ENCODE results near the gene ZNF346. TPM values are rescaled to one million over a fixed set of nuclear protein-coding genes. Genes with fewer than 3 reads are reported as not detected.

The ZNF346 gene
- total RNA-seq, 3 donors from 2014 or later (not counting 1 experiment from before 2014, with no cell fraction given): 20.2 to 27.9 (median 21.6) TPM

DNA sequence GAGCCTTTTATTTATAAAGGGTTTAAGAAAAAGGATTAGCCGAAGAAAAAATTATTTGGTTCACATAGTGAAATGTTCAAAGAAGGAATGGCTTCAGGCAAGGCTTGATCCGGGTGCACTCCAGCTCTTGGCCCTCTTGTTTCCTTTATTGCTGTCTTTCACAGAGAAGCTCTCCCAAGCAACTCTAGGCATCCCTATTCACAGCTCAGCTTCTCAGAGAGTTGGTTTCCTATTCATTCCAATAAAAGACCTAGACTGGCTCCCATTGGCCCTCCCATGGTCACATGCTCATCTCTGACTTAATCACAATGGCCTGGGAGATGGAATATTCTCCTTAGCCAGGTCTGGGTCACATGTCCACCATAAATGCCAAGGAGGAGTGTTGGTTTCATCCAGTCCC is 54.8 kb downstream of the ZNF346 start:
- Histone ChIP-seq H3K27ac (ENCODE audit: low read length) (no peak overlapping the region), H3K4me3 (ENCODE audit: low read length) (no peak overlapping the region), H3K36me3 (ENCODE audit: control insufficient read depth, insufficient read depth, low read length) (no peaks in the 10 kb centered on the region), H3K27me3 (ENCODE audit: control insufficient read depth, insufficient read depth, low read length) (no peaks in the 10 kb centered on the region), H3K4me1 (ENCODE audit: control insufficient read depth, insufficient read depth, low read length) (no peaks in the 10 kb centered on the region), H3K9me3 (ENCODE audit: control insufficient read depth, insufficient read depth, low read length) (no peaks in the 10 kb centered on the region)
- 98% methylated on average over 2 of the region's 2 CpGs for WGBS (ENCODE audit: insufficient coverage)
- no peak overlapping the region for H3K4me3 Mint-ChIP-seq
- DNase-seq (no peak), ATAC-seq (no peak)
- no peaks in the 10 kb centered on the region for H3K9me3 Mint-ChIP-seq
- no peak overlapping the region for H3K27ac Mint-ChIP-seq
- no peaks in the 10 kb centered on the region for H3K27me3 Mint-ChIP-seq (ENCODE audit: low read depth in 2 of 2)
- no peaks in the 10 kb centered on the region for H3K4me1 Mint-ChIP-seq
- intact Hi-C loops (cut with micrococcal nuclease): no loop called here
- TF ChIP-seq, protein P1, sequence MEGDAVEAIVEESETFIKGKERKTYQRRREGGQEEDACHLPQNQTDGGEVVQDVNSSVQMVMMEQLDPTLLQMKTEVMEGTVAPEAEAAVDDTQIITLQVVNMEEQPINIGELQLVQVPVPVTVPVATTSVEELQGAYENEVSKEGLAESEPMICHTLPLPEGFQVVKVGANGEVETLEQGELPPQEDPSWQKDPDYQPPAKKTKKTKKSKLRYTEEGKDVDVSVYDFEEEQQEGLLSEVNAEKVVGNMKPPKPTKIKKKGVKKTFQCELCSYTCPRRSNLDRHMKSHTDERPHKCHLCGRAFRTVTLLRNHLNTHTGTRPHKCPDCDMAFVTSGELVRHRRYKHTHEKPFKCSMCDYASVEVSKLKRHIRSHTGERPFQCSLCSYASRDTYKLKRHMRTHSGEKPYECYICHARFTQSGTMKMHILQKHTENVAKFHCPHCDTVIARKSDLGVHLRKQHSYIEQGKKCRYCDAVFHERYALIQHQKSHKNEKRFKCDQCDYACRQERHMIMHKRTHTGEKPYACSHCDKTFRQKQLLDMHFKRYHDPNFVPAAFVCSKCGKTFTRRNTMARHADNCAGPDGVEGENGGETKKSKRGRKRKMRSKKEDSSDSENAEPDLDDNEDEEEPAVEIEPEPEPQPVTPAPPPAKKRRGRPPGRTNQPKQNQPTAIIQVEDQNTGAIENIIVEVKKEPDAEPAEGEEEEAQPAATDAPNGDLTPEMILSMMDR (IDR thresholded peaks at IDR 0.05): no peak
- no peaks in the 10 kb centered on the region for H3K36me3 Mint-ChIP-seq

GRCh38 chr5:177079606-177080005 is 57.1 kb downstream of the ZNF346 start:
- no peaks in the 10 kb centered on the region for H3K4me1 ChIP-seq (ENCODE audit: control insufficient read depth, insufficient read depth, low read length)
- H3K4me3 ChIP-seq (ENCODE audit: low read length): no peak overlapping the region
- WGBS (ENCODE audit: insufficient coverage): 84% methylated on average over 7 of the region's 9 CpGs
- Mint-ChIP-seq H3K27ac (no peak overlapping the region), H3K4me3 (no peak overlapping the region), H3K4me1 (no peaks in the 10 kb centered on the region), H3K36me3 (no peaks in the 10 kb centered on the region), H3K9me3 (no peaks in the 10 kb centered on the region), H3K27me3 (ENCODE audit: low read depth in 2 of 2) (peaks cover 0 to 3% of the 10 kb centered on the region in 2 donors)
- no peak overlapping the region for H3K27ac ChIP-seq (ENCODE audit: low read length)
- TF ChIP-seq, protein P1 (IDR thresholded peaks at IDR 0.05): no peak
- H3K27me3 ChIP-seq (ENCODE audit: control insufficient read depth, insufficient read depth, low read length): no peaks in the 10 kb centered on the region
- intact Hi-C loops (cut with micrococcal nuclease): no loop called here
- no peaks in the 10 kb centered on the region for H3K9me3 ChIP-seq (ENCODE audit: control insufficient read depth, insufficient read depth, low read length)
- DNase-seq: no peak
- H3K36me3 ChIP-seq (ENCODE audit: control insufficient read depth, insufficient read depth, low read length): no peaks in the 10 kb centered on the region
- no peak for ATAC-seq

GRCh38 chr5:177080265-177080664 is 57.8 kb downstream of the ZNF346 start:
- no peaks in the 10 kb centered on the region for H3K4me1 ChIP-seq (ENCODE audit: control insufficient read depth, insufficient read depth, low read length)
- no peaks in the 10 kb centered on the region for H3K36me3 ChIP-seq (ENCODE audit: control insufficient read depth, insufficient read depth, low read length)
- TF ChIP-seq, protein P1 (IDR thresholded peaks at IDR 0.05): no peak
- H3K36me3 Mint-ChIP-seq: no peaks in the 10 kb centered on the region
- no peak overlapping the region for H3K27ac Mint-ChIP-seq
- DNase-seq (no peak), ATAC-seq (no peak)
- H3K27me3 ChIP-seq (ENCODE audit: control insufficient read depth, insufficient read depth, low read length): no peaks in the 10 kb centered on the region
- no peak overlapping the region for H3K27ac ChIP-seq (ENCODE audit: low read length)
- WGBS (ENCODE audit: insufficient coverage): 94% methylated on average over 5 of the region's 5 CpGs
- H3K27me3 Mint-ChIP-seq (ENCODE audit: low read depth in 2 of 2): peaks cover 0 to 3% of the 10 kb centered on the region in 2 donors
- no peaks in the 10 kb centered on the region for H3K9me3 ChIP-seq (ENCODE audit: control insufficient read depth, insufficient read depth, low read length)
- H3K4me1 Mint-ChIP-seq: no peaks in the 10 kb centered on the region
- no peak overlapping the region for H3K4me3 ChIP-seq (ENCODE audit: low read length)
- intact Hi-C loops (cut with micrococcal nuclease): no loop called here
- no peak overlapping the region for H3K4me3 Mint-ChIP-seq
- no peaks in the 10 kb centered on the region for H3K9me3 Mint-ChIP-seq

GRCh38 chr5:177081859-177082258 is 59.4 kb downstream of the ZNF346 start:
- no peaks in the 10 kb centered on the region for H3K27me3 ChIP-seq (ENCODE audit: control insufficient read depth, insufficient read depth, low read length)
- no peaks in the 10 kb centered on the region for H3K4me1 ChIP-seq (ENCODE audit: control insufficient read depth, insufficient read depth, low read length)
- TF ChIP-seq, protein P1 (IDR thresholded peaks at IDR 0.05): no peak
- no peaks in the 10 kb centered on the region for H3K9me3 ChIP-seq (ENCODE audit: control insufficient read depth, insufficient read depth, low read length)
- peaks cover 7 to 9% of the 10 kb centered on the region in 2 donors for H3K4me1 Mint-ChIP-seq
- no peak overlapping the region for H3K27ac ChIP-seq (ENCODE audit: low read length)
- H3K4me3 ChIP-seq (ENCODE audit: low read length): no peak overlapping the region
- no peak overlapping the region for H3K4me3 Mint-ChIP-seq
- DNase-seq: no peak
- H3K9me3 Mint-ChIP-seq: no peaks in the 10 kb centered on the region
- H3K27me3 Mint-ChIP-seq (ENCODE audit: low read depth in 2 of 2): peaks cover 0 to 6% of the 10 kb centered on the region in 2 donors
- H3K36me3 ChIP-seq (ENCODE audit: control insufficient read depth, insufficient read depth, low read length): no peaks in the 10 kb centered on the region
- no peak overlapping the region for H3K27ac Mint-ChIP-seq
- intact Hi-C loops (cut with micrococcal nuclease): no loop called here
- no peaks in the 10 kb centered on the region for H3K36me3 Mint-ChIP-seq
- 93% methylated on average over 10 of the region's 10 CpGs for WGBS (ENCODE audit: insufficient coverage)
- no peak for ATAC-seq

All from natural killer cell (primary cell).